ENCODE data around the gene SPATA12. TPM values are rescaled to one million over a fixed set of nuclear protein-coding genes. Genes with fewer than 3 reads are reported as not detected.

The SPATA12 gene
- total RNA-seq, 1 donor from 2014 or later = 0.38 TPM

DNA sequence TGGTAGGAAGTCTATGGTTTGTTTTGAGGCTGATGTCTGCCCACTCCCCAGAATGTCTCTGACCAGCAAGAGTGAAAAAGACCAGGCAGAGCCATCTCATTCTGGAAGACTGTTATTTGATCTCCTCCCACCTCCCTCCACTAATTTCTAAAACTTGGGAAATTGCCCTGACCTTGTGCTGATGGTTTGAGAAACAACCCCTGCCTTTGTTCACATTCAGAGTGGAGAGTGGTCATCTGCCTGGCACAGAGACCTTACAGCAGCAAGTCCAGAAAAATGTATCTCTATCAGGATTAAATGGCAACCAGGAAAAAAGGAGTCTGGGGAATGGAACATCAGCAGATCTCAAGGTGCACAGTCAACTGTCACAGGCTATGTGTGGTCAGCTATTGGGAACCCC is 25.7 kb downstream of the SPATA12 start:
- TF ChIP-seq, protein P1, sequence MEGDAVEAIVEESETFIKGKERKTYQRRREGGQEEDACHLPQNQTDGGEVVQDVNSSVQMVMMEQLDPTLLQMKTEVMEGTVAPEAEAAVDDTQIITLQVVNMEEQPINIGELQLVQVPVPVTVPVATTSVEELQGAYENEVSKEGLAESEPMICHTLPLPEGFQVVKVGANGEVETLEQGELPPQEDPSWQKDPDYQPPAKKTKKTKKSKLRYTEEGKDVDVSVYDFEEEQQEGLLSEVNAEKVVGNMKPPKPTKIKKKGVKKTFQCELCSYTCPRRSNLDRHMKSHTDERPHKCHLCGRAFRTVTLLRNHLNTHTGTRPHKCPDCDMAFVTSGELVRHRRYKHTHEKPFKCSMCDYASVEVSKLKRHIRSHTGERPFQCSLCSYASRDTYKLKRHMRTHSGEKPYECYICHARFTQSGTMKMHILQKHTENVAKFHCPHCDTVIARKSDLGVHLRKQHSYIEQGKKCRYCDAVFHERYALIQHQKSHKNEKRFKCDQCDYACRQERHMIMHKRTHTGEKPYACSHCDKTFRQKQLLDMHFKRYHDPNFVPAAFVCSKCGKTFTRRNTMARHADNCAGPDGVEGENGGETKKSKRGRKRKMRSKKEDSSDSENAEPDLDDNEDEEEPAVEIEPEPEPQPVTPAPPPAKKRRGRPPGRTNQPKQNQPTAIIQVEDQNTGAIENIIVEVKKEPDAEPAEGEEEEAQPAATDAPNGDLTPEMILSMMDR (IDR thresholded peaks at IDR 0.05; ENCODE audit: insufficient read depth, low read length, poor library complexity, severe bottlenecking) = no peak
- H3K4me3 ChIP-seq (ENCODE audit: low read depth, low read length) = no peak overlapping the region
- no peaks in the 10 kb centered on the region for H3K36me3 ChIP-seq (ENCODE audit: control insufficient read depth, insufficient read depth, low read length)
- H3K27me3 ChIP-seq (ENCODE audit: control insufficient read depth, insufficient read depth, low read length) = no peaks in the 10 kb centered on the region
- no peak for DNase-seq (ENCODE audit: low read depth)

DNA sequence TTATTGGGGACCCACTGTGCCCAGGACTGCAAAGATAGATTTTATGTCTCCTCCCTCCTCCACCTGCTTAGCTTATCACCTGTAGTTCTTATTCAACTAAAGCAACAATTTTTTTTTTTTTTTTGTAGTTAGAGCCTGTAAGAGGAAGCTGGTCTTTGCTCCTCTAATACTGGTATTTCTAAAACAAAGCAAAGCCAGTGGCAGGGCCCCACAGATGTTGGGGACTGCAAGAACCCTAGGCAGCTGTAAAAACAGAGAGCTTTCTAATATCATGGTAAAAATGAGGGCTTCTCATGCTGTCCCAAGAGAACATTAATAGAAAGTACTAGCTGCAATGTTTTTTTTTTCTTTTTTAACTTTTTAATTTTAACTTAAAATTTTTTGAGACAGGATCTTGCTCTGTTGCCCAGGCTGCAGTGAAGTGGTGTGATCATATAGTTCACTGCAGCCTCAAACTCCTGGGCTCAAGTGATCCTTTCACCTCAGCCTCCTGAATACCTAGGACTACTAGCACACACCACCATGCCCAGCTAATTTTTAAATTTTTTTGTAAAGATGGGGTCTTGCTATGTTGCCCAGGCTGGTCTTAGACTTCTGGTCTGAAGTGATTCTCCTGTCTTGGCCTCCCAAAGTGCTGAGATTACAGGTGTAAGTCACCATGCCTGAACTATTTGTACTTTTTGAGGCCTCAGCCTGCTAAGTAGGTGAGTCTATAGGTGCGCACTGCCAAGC is 27.1 kb downstream of the SPATA12 start:
- no peaks in the 10 kb centered on the region for H3K36me3 ChIP-seq (ENCODE audit: control insufficient read depth, insufficient read depth, low read length)
- no peak for DNase-seq (ENCODE audit: low read depth)
- TF ChIP-seq, protein P1 (IDR thresholded peaks at IDR 0.05; ENCODE audit: insufficient read depth, low read length, poor library complexity, severe bottlenecking) = no peak
- no peak overlapping the region for H3K4me3 ChIP-seq (ENCODE audit: low read depth, low read length)
- no peaks in the 10 kb centered on the region for H3K27me3 ChIP-seq (ENCODE audit: control insufficient read depth, insufficient read depth, low read length)

- no peaks in the 10 kb centered on the region for H3K27me3 ChIP-seq (ENCODE audit: control insufficient read depth, insufficient read depth, low read length)
- DNase-seq (ENCODE audit: low read depth) = no peak
- H3K36me3 ChIP-seq (ENCODE audit: control insufficient read depth, insufficient read depth, low read length) = no peaks in the 10 kb centered on the region
- H3K4me3 ChIP-seq (ENCODE audit: low read depth, low read length) = no peak overlapping the region
- TF ChIP-seq, protein P1 (IDR thresholded peaks at IDR 0.05; ENCODE audit: insufficient read depth, low read length, poor library complexity, severe bottlenecking) = no peak
Observed at GRCh38 chr3:57088503-57088902, 28.0 kb downstream of the SPATA12 start.

GRCh38 chr3:57089043-57089442 is 28.6 kb downstream of the SPATA12 start:
- Histone ChIP-seq H3K4me3 (ENCODE audit: low read depth, low read length) (no peak overlapping the region), H3K36me3 (ENCODE audit: control insufficient read depth, insufficient read depth, low read length) (no peaks in the 10 kb centered on the region), H3K27me3 (ENCODE audit: control insufficient read depth, insufficient read depth, low read length) (no peaks in the 10 kb centered on the region)
- TF ChIP-seq, protein P1 (IDR thresholded peaks at IDR 0.05; ENCODE audit: insufficient read depth, low read length, poor library complexity, severe bottlenecking) = no peak
- no peak for DNase-seq (ENCODE audit: low read depth)

- TF ChIP-seq, protein P1 (IDR thresholded peaks at IDR 0.05; ENCODE audit: insufficient read depth, low read length, poor library complexity, severe bottlenecking) = no peak
- H3K36me3 ChIP-seq (ENCODE audit: control insufficient read depth, insufficient read depth, low read length) = no peaks in the 10 kb centered on the region
- no peak for DNase-seq (ENCODE audit: low read depth)
- H3K27me3 ChIP-seq (ENCODE audit: control insufficient read depth, insufficient read depth, low read length) = no peaks in the 10 kb centered on the region
- no peak overlapping the region for H3K4me3 ChIP-seq (ENCODE audit: low read depth, low read length)
Observed at GRCh38 chr3:57091521-57092273, 31.2 kb downstream of the SPATA12 start.
